SK-N-SH treated with all-trans-retinoic acid at 6 μM for 48 hours (cell line): ENCODE measurements around the gene NKAIN1.
"Not testable (repeated sequence)": the region's sequence is repeated elsewhere in the genome, so short reads cannot be mapped to it uniquely, and the experiment has no call there.

Source experiments
- ARNTL ChIP-seq: fragments of 450-650 bp; formaldehyde crosslinking; IDR thresholded peaks from 2 replicates; pipeline ENCODE4 v1.5.0; 2020; ENCODE audit warnings: low read depth, mild to moderate bottlenecking, moderate library complexity, borderline replicate concordance
- ESRRG ChIP-seq: fragments of 250-450 bp; sonication (Bioruptor Pico); IDR thresholded peaks from 2 replicates; pipeline ENCODE4 v1.6.1; 2021; ENCODE audit warnings: mild to moderate bottlenecking
- GLIS3 ChIP-seq: fragments of 250-450 bp; sonication (Bioruptor Pico); IDR thresholded peaks from 2 replicates; pipeline ENCODE4 v1.5.0; 2020; ENCODE audit warnings: mild to moderate bottlenecking, moderate library complexity
- ISL1 ChIP-seq: fragments of 250-450 bp; sonication (Bioruptor Pico); IDR thresholded peaks from 2 replicates; pipeline ENCODE4 v2.1.2; 2022; ENCODE audit warnings: mild to moderate bottlenecking, moderate library complexity
- RARB ChIP-seq: fragments of 250-450 bp; sonication (Bioruptor Pico); IDR thresholded peaks from 2 replicates; pipeline ENCODE4 v1.8.0; 2021; ENCODE audit warnings: mild to moderate bottlenecking, moderate library complexity
- SNAI2 ChIP-seq: fragments of 250-450 bp; sonication (Bioruptor Pico); IDR thresholded peaks from 2 replicates; pipeline ENCODE4 v1.5.0; 2020; ENCODE audit warnings: mild to moderate bottlenecking, moderate library complexity
- ZC3H10 ChIP-seq: fragments of 250-450 bp; sonication (Bioruptor Pico); IDR thresholded peaks from 2 replicates; pipeline ENCODE4 v1.5.1; 2021; ENCODE audit warnings: mild to moderate bottlenecking, moderate library complexity
- ZFP3 ChIP-seq: fragments of 250-450 bp; sonication (Bioruptor Pico); IDR thresholded peaks from 2 replicates; pipeline ENCODE4 v1.5.0; 2020; ENCODE audit warnings: mild to moderate bottlenecking, moderate library complexity
- ZNF8 ChIP-seq: fragments of 450-650 bp; formaldehyde crosslinking; IDR thresholded peaks from 2 replicates; pipeline ENCODE4 v1.5.0; 2020; ENCODE audit warnings: mild to moderate bottlenecking, moderate library complexity
- TF ChIP-seq, protein P1 (sequence below): fragments of 250-450 bp; sonication (Bioruptor Pico); IDR thresholded peaks from 2 replicates; pipeline ENCODE4 v1.5.1; 2020; ENCODE audit warnings: low read depth, mild to moderate bottlenecking, moderate library complexity
- TF ChIP-seq, protein P2 (sequence below): fragments of 250-450 bp; sonication (Bioruptor Pico); IDR thresholded peaks from 2 replicates; pipeline ENCODE4 v1.8.0; 2020; ENCODE audit warnings: mild to moderate bottlenecking, moderate library complexity, borderline replicate concordance

GRCh38 chr1:31176291-31176690, 63.4 kb downstream of the NKAIN1 start:
- TF ChIP-seq RARB, ARNTL, ISL1, GLIS3, ZC3H10, ESRRG, ZFP3, SNAI2, ZNF8 (CRISPR knock-in tag): not testable (repeated sequence)
- TF ChIP-seq, protein P1, sequence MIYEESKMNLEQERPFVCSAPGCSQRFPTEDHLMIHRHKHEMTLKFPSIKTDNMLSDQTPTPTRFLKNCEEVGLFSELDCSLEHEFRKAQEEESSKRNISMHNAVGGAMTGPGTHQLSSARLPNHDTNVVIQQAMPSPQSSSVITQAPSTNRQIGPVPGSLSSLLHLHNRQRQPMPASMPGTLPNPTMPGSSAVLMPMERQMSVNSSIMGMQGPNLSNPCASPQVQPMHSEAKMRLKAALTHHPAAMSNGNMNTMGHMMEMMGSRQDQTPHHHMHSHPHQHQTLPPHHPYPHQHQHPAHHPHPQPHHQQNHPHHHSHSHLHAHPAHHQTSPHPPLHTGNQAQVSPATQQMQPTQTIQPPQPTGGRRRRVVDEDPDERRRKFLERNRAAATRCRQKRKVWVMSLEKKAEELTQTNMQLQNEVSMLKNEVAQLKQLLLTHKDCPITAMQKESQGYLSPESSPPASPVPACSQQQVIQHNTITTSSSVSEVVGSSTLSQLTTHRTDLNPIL (CRISPR knock-in tag) = not testable (repeated sequence)
- TF ChIP-seq, protein P2, sequence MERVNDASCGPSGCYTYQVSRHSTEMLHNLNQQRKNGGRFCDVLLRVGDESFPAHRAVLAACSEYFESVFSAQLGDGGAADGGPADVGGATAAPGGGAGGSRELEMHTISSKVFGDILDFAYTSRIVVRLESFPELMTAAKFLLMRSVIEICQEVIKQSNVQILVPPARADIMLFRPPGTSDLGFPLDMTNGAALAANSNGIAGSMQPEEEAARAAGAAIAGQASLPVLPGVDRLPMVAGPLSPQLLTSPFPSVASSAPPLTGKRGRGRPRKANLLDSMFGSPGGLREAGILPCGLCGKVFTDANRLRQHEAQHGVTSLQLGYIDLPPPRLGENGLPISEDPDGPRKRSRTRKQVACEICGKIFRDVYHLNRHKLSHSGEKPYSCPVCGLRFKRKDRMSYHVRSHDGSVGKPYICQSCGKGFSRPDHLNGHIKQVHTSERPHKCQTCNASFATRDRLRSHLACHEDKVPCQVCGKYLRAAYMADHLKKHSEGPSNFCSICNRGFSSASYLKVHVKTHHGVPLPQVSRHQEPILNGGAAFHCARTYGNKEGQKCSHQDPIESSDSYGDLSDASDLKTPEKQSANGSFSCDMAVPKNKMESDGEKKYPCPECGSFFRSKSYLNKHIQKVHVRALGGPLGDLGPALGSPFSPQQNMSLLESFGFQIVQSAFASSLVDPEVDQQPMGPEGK (CRISPR knock-in tag) = not testable (repeated sequence)
